NCI-H2227 (cell line): Measurements from ENCODE around the gene MLEC.
"Not testable (repeated sequence)": the region's sequence is repeated elsewhere in the genome, so short reads cannot be mapped to it uniquely, and the experiment has no call there.

ENCODE experiments used
- DNase-seq: peaks from one replicate; lab custom pipeline; 2025; ENCODE audit not compliant: unreplicated experiment; lab: John Stamatoyannopoulos, UW

Gene MLEC

DNA sequence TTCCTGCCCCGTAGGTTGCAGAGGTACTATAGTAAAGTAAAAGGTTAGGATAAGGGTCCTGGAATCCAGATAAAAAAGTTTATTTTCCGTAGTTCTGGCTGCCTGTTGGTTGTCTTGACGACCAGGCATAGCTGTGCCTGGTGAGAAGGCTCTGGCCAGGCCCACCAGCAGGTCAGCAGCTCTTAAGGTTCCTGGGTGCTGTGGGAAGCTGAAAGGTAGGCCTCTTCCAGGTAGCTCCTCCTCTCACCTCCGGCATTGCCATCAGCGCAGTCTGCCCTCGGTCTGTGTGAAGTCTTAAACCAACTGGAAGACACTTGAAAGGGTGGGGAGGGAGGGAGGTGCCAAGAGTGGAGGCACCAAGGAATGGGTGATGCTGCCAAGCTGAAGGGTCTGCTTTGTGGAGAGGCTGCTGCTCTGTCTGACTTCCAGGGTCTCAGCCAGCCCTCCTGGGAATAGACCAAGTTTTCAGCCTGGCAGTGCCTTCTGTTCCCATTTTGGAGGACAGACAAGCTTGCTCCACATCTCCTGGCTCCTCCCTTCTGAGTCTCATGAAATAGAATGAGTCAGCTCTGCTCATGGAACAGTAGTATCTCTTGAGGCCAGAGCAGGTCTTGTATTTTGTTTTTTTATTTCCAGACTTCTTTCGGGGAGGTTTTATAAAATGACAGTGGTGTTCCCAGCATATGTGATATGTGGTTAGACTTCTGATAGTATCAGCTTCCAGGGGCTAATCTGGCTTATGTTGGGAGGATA lies 33.5 kb downstream of the MLEC start:
- no peak for DNase-seq

- DNase-seq, result no peak
Measured at GRCh38 chr12:120720987-120721801, 34.2 kb downstream of the MLEC start.

GRCh38 chr12:120721866-120722265 lies 34.9 kb downstream of the MLEC start:
- no peak for DNase-seq

DNA sequence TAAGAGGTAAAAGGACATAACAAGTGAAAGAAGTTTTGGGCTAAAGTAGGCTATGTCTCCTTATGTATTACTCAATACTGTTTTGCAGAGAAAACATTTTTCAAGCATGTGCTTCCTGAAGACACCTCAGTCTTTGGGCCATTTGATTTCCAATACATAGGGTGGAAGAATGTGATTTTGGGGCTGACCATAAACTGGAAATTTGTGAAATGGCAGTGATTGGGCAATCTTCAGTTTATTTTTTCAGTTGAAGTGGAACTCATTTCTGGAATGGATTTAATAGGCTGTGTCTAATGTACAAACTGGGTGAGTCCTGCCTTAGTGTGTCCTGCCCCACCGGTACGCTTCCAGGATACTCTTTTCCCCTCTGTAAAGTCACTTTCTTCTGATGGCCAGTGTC lies 35.8 kb downstream of the MLEC start:
- DNase-seq, result no peak

GRCh38 chr12:120724720-120725119 lies 37.8 kb downstream of the MLEC start:
- no peak for DNase-seq

DNA sequence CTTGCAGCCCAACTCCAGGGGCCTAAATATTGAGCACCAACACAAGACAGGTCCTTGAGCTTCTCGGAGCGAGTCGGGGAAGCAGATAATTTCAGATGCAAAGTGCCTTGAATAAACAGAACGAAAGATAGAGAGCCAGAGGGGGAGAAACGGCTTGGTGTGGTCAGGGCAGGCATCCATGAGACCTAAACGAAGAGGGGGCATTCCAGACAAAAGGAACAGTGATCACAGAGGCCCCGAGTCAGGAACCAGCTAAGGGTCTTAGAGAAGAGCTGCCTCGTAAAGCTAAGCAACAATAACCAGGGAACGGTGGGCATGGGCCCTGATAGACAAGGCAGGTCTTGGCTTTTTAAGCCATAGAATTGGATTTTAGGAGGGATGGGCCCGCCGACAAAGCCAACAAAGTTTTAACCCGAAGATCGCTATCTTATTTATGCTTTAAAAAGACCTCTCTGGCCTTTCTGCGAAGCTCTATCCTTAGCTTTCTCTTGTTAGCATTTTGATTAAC lies 38.3 kb downstream of the MLEC start:
- DNase-seq, result no peak

- DNase-seq, result peak; percentile 93
Measured at GRCh38 chr12:120725659-120726509, 38.9 kb downstream of the MLEC start, which contains the start of gene ACADS. ACADS (plus strand) TSS chr12:120725826; CDS start chr12:120725886, 60 bp downstream.

DNA sequence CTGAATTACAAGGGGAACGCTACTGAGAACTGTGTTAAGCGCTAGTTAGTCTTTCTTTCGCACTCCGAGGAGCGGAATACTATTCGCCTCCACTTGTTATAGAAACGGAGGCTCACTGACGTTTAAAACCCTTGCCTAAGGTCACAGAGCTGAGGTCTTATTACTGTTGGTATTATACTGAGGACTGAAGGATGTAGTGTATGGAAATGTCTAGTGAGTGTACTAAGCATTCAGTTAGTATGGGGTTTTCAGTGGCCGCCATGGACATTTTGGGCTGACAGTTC lies 39.5 kb downstream of the MLEC start:
- no peak for DNase-seq

DNA sequence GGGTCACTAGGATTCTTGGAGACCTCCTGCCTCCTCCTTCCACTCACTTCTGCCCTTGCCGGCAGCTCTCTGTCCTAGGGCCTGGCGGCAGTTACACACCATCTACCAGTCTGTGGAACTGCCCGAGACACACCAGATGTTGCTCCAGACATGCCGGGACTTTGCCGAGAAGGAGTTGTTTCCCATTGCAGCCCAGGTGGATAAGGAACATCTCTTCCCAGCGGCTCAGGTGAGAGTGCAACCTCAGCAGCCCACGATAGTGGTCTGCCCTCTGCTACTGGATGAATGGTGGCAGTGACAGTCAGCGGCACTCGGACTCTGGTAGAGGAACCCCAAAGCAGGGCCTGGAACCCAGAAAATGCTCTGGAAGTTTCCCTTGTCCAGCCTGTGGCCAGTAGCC lies 40.0 kb downstream of the MLEC start:
- no peak for DNase-seq

DNA sequence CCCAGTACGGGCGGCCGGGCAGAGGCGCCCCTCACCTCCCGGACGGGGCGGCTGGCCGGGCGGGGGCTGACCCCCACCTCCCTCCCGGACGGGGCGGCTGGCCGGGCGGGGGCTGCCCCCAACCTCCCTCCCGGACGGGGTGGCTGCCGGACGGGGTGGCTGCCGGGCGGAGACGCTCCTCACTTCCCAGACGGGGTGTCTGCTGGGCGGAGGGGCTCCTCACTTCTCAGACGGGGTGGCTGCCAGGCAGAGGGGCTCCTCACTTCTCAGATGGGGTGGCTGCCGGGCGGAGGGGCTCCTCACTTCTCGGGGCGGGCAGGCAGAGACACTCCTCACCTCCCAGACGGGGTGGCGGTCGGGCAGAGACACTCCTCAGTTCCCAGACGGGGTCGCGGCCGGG lies 45.2 kb downstream of the MLEC start:
- not testable (repeated sequence) for DNase-seq

GRCh38 chr12:120733574-120733973 lies 46.6 kb downstream of the MLEC start:
- DNase-seq, result no peak

DNA sequence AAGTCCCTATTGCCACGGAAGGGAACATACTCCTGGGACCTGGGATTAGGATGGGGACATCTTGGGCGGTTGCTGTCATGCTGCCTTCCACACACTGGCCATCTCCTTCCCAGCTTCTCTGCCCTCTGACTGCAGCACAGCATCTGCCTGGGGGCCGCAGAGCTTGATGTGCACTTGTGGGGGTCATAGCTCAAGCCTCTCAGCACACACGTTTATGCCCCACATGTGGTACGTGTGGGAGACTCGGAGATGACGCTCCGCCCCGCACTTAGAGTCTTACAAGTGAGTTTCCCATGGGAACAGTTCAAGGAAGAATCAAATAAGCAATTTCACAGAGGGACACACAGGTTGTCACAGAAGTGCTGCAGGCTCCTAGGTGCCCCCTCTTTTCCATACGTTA lies 47.3 kb downstream of the MLEC start:
- DNase-seq, result no peak

- DNase-seq, result no peak
Measured at GRCh38 chr12:120735181-120735580, 48.2 kb downstream of the MLEC start.

DNA sequence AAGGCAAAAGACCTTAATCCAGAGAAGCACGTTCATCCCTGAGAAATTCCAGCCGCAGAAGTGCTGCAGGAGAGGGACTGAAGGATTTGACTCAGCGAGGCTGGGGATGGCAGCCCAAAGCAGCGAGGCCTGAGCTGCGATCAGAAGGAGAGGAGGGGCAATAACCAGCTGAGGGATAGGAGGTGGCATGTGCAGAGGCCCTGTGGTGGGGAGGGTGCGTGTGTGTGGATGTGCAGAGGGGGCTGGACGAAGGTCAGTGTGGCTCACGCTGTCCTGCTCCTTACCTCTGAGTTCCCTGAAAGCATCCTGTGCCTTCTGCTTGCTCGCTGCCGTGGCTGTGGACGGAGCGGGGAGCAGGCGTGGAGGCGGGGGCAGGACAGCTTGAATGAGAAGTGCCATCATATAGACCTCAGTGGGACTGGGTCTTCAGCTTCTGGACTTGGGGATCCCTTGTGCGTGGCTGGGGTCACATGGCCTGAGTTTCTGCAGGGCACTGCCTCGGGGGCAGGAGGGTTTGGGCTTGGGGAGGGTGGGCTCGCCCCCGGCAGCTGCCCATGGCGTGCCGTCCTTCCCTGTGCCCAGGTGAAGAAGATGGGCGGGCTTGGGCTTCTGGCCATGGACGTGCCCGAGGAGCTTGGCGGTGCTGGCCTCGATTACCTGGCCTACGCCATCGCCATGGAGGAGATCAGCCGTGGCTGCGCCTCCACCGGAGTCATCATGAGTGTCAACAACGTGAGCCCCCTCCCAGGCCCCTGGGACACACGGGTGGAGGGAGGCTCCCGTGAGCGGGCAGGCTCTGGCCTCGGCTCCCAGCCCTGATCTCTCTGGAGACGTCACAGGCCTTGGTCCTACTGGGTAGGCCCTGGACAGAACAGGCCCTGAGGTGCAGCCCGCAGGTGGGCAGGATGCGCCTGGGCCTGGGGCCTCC lies 49.7 kb downstream of the MLEC start:
- no peak for DNase-seq

DNA sequence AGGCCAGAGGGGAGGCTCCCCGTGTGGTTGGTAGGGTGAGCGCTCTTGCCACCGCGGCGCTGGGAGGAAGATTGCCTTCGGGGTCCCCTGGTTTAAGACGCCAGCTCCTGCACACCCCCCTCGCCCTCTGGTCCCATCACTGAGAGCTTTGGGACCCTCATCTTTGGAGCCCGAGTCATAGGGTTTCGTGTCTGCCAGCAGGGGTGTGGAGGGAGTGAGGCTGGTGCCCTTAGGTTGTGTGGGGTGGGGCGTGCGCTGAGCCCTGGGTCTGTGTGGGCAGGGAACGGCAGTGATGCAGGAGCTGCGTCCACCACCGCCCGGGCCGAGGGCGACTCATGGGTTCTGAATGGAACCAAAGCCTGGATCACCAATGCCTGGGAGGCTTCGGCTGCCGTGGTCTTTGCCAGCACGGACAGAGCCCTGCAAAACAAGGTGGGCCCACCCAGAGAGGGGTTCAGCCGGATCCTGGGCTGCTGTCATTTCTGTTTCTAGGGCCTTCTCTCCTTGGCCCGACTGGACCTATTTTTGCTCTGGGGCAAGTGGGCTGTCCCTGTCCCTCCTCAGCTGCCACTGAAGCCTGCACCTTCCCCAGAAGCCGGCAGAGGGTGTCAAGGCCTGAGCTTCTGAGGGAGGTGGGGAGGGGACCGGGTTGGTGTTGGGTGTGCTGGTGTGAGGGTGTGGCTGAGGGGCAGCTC lies 50.8 kb downstream of the MLEC start:
- no peak for DNase-seq

GRCh38 chr12:120738252-120739030 lies 51.5 kb downstream of the MLEC start:
- DNase-seq, result no peak

- no peak for DNase-seq
Measured at GRCh38 chr12:120739031-120739762, 52.2 kb downstream of the MLEC start.
